Dermis lymphatic vessel endothelial cell (primary cell): ENCODE data around the gene CALN1. TPM values are rescaled to one million over a fixed set of nuclear protein-coding genes. Genes with fewer than 3 reads are reported as not detected.

Experiments
- total RNA-seq: library from RNA; depleted of rRNA; stranded (reverse); fragments of >200 nt; gene quantifications from 2 replicates; pipeline ENCODE4 v1.2.1, GENCODE V29; 2014

The CALN1 gene
- total RNA-seq: 0.09 and 2.4 TPM in 2 replicates

GRCh38 chr7:72412121-72412618 is at the start of gene CALN1:
TSS of gene CALN1 (minus strand) at chr7:72412338.

